K562 (cell line): Measurements from ENCODE around the gene C17orf113. TPM values are rescaled to one million over a fixed set of nuclear protein-coding genes. Genes with fewer than 3 reads are reported as not detected.

Experiments used
- HSF4 ChIP-seq: fragments of 250-450 bp; sonication (Bioruptor Pico); IDR thresholded peaks from 2 replicates; pipeline ENCODE4 v2.1.2; 2022; ENCODE audit warnings: mild to moderate bottlenecking, moderate library complexity, borderline replicate concordance
- PRMT5 ChIP-seq: sonication (generic); formaldehyde crosslinking; IDR thresholded peaks from 2 replicates; pipeline ENCODE4 v1.5.0; 2020; ENCODE audit warnings: missing genetic modification reagents
- SMC3 ChIP-seq: conservative IDR thresholded peaks from 2 replicates; pipeline ENCODE4 v1.6.1; 2011; ENCODE audit warnings: low read depth, low read length, improper control_type of control experiment; ENCODE audit not compliant: insufficient read depth
- ZFP36 ChIP-seq: fragments of 150-350 bp; IDR thresholded peaks from 2 replicates; pipeline ENCODE4 v1.6.1; 2018; ENCODE audit warnings: low read length, low read depth; ENCODE audit not compliant: partially characterized antibody
- ZNF561 ChIP-seq: fragments of 450-650 bp; formaldehyde crosslinking; conservative IDR thresholded peaks from 2 replicates; pipeline ENCODE4 v1.4.0; 2020; ENCODE audit warnings: mild to moderate bottlenecking, moderate library complexity
- polyA plus RNA-seq, 8 experiments: library from polyadenylated mRNA; depleted of rRNA in 4 of 8; stranded (reverse) in 5 of 8; unstranded in 3 of 8; fragments of >200 nt; fragmentation: Nextera tagmentation in 2 of 8; fragmentation: Illumina TruSeq in 1 of 8; extraction: Ambion mirVana in 2 of 8; extraction: Trizol in 1 of 8; gene quantifications; 2 replicates each; pipeline versions ENCODE4 v1.2.1 to v1.2.3, GENCODE V29; 2011 to 2014; ENCODE audit warnings: inconsistent platforms in 1 of 8, missing spikeins in 1 of 8
- total RNA-seq, 7 experiments: library from RNA; depleted of rRNA in 6 of 7; stranded (reverse); fragments of >200 nt in 6 of 7; fragmentation: Illumina TruSeq in 2 of 7; extraction: Trizol in 2 of 7; gene quantifications; 2 replicates each; pipeline versions ENCODE4 v1.2.1 to v1.2.3, GENCODE V29; 2011 to 2021; ENCODE audit warnings: low replicate concordance in 1 of 7
- TF ChIP-seq, protein P1 (sequence below), 3 experiments: IDR thresholded peaks in 2 of 3; conservative IDR thresholded peaks in 1 of 3; 2 replicates each; pipeline ENCODE4 v1.5.1; 2011 to 2012; ENCODE audit warnings: low read length in 3 of 3, mild to moderate bottlenecking in 3 of 3, control low read depth in 2 of 3, improper control_type of control experiment in 1 of 3, inconsistent platforms in 1 of 3, low read depth in 1 of 3, mixed read lengths in 1 of 3, moderate library complexity in 1 of 3; ENCODE audit not compliant: insufficient read depth in 2 of 3
- TF ChIP-seq, protein P2 (sequence below): sonication (generic); formaldehyde crosslinking; IDR thresholded peaks from 2 replicates; pipeline ENCODE4 v1.5.0; 2020; ENCODE audit warnings: missing genetic modification reagents
- TF ChIP-seq, protein P3 (sequence below): fragments of 450-650 bp; IDR thresholded peaks from 2 replicates; pipeline ENCODE4 v1.7.1; 2018; ENCODE audit warnings: mild to moderate bottlenecking, low read depth; ENCODE audit not compliant: partially characterized antibody
- TF ChIP-seq, protein P4 (sequence below), 2 experiments: fragments of 150-350 bp in 1 of 2; IDR thresholded peaks; 2 replicates each; pipeline ENCODE4 v1.6.1; 2012 to 2016; ENCODE audit warnings: low read depth in 2 of 2, low read length in 2 of 2, mild to moderate bottlenecking in 1 of 2, moderate library complexity in 1 of 2

The C17orf113 gene
- total and polyA plus RNA-seq, 9 of the 15 experiments (the other 6 are each of a cell fraction or from before 2014, with no cell fraction given), result 0.10 to 1.2 (median 0.31) TPM

DNA sequence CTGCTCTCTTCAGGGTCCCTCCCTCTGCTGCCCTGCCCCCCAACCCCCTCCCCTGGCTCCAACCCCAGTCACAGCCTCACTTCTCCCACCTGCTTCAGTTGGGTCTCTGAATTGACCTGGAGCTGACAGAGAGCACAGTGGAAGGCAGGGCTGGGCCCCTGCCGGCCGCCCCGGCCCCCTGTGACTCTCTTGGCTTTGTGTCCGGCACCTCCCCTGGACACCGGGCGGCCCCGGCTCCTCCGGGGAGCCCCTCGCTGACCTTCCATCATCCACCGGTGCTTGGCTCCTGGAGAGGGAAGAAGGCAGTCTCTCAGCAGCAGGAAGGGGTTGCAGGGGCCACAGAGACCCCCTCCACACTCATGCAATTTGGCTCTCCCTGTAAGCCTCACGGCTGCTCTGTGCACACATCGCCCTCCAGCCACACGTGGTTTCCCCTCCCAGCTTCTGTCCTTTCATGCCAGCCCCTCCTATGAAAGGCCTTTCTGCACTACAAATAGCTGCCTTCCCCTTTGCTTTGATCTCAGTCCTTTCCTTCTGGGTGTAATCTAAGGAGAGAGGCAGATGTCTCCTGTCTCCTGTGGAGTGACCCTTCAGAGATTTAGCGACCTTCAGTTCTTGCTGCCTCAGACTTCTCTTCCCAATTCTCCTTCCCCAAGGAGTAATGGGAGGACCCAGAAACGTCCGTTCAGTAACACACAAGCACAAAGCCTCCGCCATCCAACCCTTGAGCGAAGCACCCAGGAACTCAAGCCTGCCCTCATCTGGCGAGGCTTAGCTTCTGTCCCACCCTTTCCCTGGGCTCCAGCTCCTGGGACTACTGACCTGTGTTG lies 22.2 kb downstream of the C17orf113 start (continued):
- TF ChIP-seq, protein P1, sequence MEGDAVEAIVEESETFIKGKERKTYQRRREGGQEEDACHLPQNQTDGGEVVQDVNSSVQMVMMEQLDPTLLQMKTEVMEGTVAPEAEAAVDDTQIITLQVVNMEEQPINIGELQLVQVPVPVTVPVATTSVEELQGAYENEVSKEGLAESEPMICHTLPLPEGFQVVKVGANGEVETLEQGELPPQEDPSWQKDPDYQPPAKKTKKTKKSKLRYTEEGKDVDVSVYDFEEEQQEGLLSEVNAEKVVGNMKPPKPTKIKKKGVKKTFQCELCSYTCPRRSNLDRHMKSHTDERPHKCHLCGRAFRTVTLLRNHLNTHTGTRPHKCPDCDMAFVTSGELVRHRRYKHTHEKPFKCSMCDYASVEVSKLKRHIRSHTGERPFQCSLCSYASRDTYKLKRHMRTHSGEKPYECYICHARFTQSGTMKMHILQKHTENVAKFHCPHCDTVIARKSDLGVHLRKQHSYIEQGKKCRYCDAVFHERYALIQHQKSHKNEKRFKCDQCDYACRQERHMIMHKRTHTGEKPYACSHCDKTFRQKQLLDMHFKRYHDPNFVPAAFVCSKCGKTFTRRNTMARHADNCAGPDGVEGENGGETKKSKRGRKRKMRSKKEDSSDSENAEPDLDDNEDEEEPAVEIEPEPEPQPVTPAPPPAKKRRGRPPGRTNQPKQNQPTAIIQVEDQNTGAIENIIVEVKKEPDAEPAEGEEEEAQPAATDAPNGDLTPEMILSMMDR (IDR thresholded peaks at IDR 0.05 in 2 of 3, conservative IDR thresholded peaks at IDR 0.05 in 1 of 3; ENCODE audit: insufficient read depth in 2 of 3, low read depth in 1 of 3, low read length in 3 of 3), result peak; percentile 72 to 81 (median 75)
- TF ChIP-seq ZFP36, result peak; percentile 40
- TF ChIP-seq, protein P2, sequence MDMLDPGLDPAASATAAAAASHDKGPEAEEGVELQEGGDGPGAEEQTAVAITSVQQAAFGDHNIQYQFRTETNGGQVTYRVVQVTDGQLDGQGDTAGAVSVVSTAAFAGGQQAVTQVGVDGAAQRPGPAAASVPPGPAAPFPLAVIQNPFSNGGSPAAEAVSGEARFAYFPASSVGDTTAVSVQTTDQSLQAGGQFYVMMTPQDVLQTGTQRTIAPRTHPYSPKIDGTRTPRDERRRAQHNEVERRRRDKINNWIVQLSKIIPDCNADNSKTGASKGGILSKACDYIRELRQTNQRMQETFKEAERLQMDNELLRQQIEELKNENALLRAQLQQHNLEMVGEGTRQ, result no peak
- TF ChIP-seq, protein P3, sequence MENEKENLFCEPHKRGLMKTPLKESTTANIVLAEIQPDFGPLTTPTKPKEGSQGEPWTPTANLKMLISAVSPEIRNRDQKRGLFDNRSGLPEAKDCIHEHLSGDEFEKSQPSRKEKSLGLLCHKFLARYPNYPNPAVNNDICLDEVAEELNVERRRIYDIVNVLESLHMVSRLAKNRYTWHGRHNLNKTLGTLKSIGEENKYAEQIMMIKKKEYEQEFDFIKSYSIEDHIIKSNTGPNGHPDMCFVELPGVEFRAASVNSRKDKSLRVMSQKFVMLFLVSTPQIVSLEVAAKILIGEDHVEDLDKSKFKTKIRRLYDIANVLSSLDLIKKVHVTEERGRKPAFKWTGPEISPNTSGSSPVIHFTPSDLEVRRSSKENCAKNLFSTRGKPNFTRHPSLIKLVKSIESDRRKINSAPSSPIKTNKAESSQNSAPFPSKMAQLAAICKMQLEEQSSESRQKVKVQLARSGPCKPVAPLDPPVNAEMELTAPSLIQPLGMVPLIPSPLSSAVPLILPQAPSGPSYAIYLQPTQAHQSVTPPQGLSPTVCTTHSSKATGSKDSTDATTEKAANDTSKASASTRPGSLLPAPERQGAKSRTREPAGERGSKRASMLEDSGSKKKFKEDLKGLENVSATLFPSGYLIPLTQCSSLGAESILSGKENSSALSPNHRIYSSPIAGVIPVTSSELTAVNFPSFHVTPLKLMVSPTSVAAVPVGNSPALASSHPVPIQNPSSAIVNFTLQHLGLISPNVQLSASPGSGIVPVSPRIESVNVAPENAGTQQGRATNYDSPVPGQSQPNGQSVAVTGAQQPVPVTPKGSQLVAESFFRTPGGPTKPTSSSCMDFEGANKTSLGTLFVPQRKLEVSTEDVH, result no peak
- TF ChIP-seq HSF4 (CRISPR knock-in tag), result no peak
- 0 out of 2 replicates have a peak, but pooled peaks have one; percentile 26 for TF ChIP-seq SMC3
- TF ChIP-seq ZNF561 (CRISPR knock-in tag), result no peak
- TF ChIP-seq, protein P4, sequence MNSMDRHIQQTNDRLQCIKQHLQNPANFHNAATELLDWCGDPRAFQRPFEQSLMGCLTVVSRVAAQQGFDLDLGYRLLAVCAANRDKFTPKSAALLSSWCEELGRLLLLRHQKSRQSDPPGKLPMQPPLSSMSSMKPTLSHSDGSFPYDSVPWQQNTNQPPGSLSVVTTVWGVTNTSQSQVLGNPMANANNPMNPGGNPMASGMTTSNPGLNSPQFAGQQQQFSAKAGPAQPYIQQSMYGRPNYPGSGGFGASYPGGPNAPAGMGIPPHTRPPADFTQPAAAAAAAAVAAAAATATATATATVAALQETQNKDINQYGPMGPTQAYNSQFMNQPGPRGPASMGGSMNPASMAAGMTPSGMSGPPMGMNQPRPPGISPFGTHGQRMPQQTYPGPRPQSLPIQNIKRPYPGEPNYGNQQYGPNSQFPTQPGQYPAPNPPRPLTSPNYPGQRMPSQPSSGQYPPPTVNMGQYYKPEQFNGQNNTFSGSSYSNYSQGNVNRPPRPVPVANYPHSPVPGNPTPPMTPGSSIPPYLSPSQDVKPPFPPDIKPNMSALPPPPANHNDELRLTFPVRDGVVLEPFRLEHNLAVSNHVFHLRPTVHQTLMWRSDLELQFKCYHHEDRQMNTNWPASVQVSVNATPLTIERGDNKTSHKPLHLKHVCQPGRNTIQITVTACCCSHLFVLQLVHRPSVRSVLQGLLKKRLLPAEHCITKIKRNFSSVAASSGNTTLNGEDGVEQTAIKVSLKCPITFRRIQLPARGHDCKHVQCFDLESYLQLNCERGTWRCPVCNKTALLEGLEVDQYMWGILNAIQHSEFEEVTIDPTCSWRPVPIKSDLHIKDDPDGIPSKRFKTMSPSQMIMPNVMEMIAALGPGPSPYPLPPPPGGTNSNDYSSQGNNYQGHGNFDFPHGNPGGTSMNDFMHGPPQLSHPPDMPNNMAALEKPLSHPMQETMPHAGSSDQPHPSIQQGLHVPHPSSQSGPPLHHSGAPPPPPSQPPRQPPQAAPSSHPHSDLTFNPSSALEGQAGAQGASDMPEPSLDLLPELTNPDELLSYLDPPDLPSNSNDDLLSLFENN (IDR thresholded peaks at IDR 0.05; ENCODE audit: low read depth in 2 of 2, low read length in 2 of 2), result no peak
- TF ChIP-seq PRMT5 (CRISPR knock-in tag), result no peak
